HTERT RPE-1 (cell line): ENCODE measurements around the gene RHOU.
"Not testable (repeated sequence)": the region's sequence is repeated elsewhere in the genome, so short reads cannot be mapped to it uniquely, and the experiment has no call there.

ENCODE experiments used
- in situ Hi-C: fragments of 300-500 bp; cut with MboI; formaldehyde crosslinking; loops from 4 replicates; pipeline ENCODE4 v1.14.3; 2020; ENCODE audit warnings: low sequenced_read_pairs

The RHOU gene

GRCh38 chr1:228734881-228735801, at the start of gene RHOU:
RHOU (plus strand) TSS chr1:228735479; CDS start chr1:228735743, 264 bp downstream.
- in situ Hi-C loops = no loop called here

- in situ Hi-C loops = no loop called here
Observed at GRCh38 chr1:228687587-228687986, 47.7 kb upstream of the RHOU start.

- in situ Hi-C loops = no loop called here
Observed at GRCh38 chr1:228689255-228689654, 46.0 kb upstream of the RHOU start.

- in situ Hi-C loops = no loop called here
Observed at GRCh38 chr1:228691211-228691610, 44.1 kb upstream of the RHOU start.

GRCh38 chr1:228691926-228692325, 43.4 kb upstream of the RHOU start:
- in situ Hi-C loops = no loop called here

- in situ Hi-C loops = not testable (repeated sequence)
Observed at GRCh38 chr1:228694447-228694846, 40.8 kb upstream of the RHOU start.

- in situ Hi-C loops = no loop called here
Observed at GRCh38 chr1:228695015-228695955, 40.0 kb upstream of the RHOU start.

- in situ Hi-C loops = no loop called here
Observed at GRCh38 chr1:228697207-228698016, 37.9 kb upstream of the RHOU start.

GRCh38 chr1:228698017-228698329, 37.3 kb upstream of the RHOU start:
- in situ Hi-C loops = no loop called here

- in situ Hi-C loops = no loop called here
Observed at GRCh38 chr1:228702433-228702832, 32.8 kb upstream of the RHOU start.

GRCh38 chr1:228706305-228706704, 29.0 kb upstream of the RHOU start:
- in situ Hi-C loops = no loop called here

- in situ Hi-C loops = no loop called here
Observed at GRCh38 chr1:228717081-228717480, 18.2 kb upstream of the RHOU start.

- in situ Hi-C loops = no loop called here
Observed at GRCh38 chr1:228721407-228721806, 13.9 kb upstream of the RHOU start.

GRCh38 chr1:228723287-228723686, 12.0 kb upstream of the RHOU start:
- in situ Hi-C loops = no loop called here

GRCh38 chr1:228723921-228724320, 11.4 kb upstream of the RHOU start:
- in situ Hi-C loops = no loop called here

- in situ Hi-C loops = no loop called here
Observed at GRCh38 chr1:228725178-228725577, 10.1 kb upstream of the RHOU start.

- in situ Hi-C loops = no loop called here
Observed at GRCh38 chr1:228727681-228728171, 7.6 kb upstream of the RHOU start.

GRCh38 chr1:228732426-228732825, 2.9 kb upstream of the RHOU start:
- in situ Hi-C loops = no loop called here

GRCh38 chr1:228733576-228733975, 1.7 kb upstream of the RHOU start:
- in situ Hi-C loops = no loop called here

GRCh38 chr1:228735871-228736586, 750 bp downstream of the RHOU start:
- in situ Hi-C loops = no loop called here
